PC-9 (cell line): ENCODE data around the gene MORN2. TPM values are rescaled to one million over a fixed set of nuclear protein-coding genes. Genes with fewer than 3 reads are reported as not detected.

Experiments used
- BruUV-seq: library from RNA; stranded (reverse); fragments of 400-500 nt; replicated peaks from 2 replicates; lab custom pipeline; 2021; lab: Mats Ljungman, UMichigan
- CTCF ChIA-PET: fragments of 300-600 bp; sonication (Branson Sonifier 250); formaldehyde crosslinking; loops from one replicate; lab custom pipeline; 2022; ENCODE audit warnings: antibody characterized with exemption; lab: Charles Lee
- POLR2A ChIA-PET: fragments of 300-600 bp; sonication (Branson Sonifier 250); formaldehyde crosslinking; loops from one replicate; lab custom pipeline; 2022; ENCODE audit warnings: antibody characterized with exemption; ENCODE audit not compliant: unreplicated experiment; lab: Charles Lee
- DNase-seq, 2 experiments: peaks; one replicate each; pipeline versions ENCODE4 v3.0.0 to v3.0.0-alpha.2; 2015 to 2022; ENCODE audit warnings: mixed read lengths in 1 of 2
- H2AFZ ChIP-seq: fragments of 200-600 bp; sonication (generic); 2 replicates; pipeline ENCODE4 v1.8.1; 2017; ENCODE audit warnings: antibody characterized with exemption
- H3F3A ChIP-seq: fragments of 200-600 bp; sonication (generic); 2 replicates; pipeline ENCODE4 v1.8.1; 2017; ENCODE audit warnings: antibody characterized with exemption, mild to moderate bottlenecking, low read depth; ENCODE audit not compliant: insufficient read depth
- H3K27ac ChIP-seq: fragments of 200-600 bp; sonication (generic); 2 replicates; pipeline ENCODE4 v1.6.1; 2016; ENCODE audit warnings: mixed run types
- H3K27me3 ChIP-seq: fragments of 200-600 bp; sonication (generic); 2 replicates; pipeline ENCODE4 v1.6.1; 2016; ENCODE audit warnings: low read depth, mixed run types; ENCODE audit not compliant: insufficient read depth
- H3K36me3 ChIP-seq: fragments of 200-600 bp; sonication (generic); 2 replicates; pipeline ENCODE4 v1.6.1; 2016; ENCODE audit warnings: low read depth, mixed run types
- H3K4me1 ChIP-seq: fragments of 200-600 bp; sonication (generic); replicated peaks from 2 replicates; pipeline ENCODE4 v1.6.1; 2016; ENCODE audit warnings: mixed run types; ENCODE audit not compliant: insufficient read depth
- H3K4me2 ChIP-seq: fragments of 200-600 bp; sonication (generic); 2 replicates; pipeline ENCODE4 v1.6.1; 2017; ENCODE audit warnings: mixed run types
- H3K4me3 ChIP-seq: fragments of 200-600 bp; sonication (generic); 2 replicates; pipeline ENCODE4 v1.6.1; 2016; ENCODE audit warnings: mixed run types
- H3K79me2 ChIP-seq: fragments of 200-600 bp; sonication (generic); 2 replicates; pipeline ENCODE4 v1.6.1; 2017; ENCODE audit warnings: low read depth, mixed run types
- H3K9me2 ChIP-seq: fragments of 200-600 bp; sonication (generic); 2 replicates; pipeline ENCODE4 v1.8.1; 2017; ENCODE audit warnings: mild to moderate bottlenecking; ENCODE audit not compliant: insufficient read depth
- H3K9me3 ChIP-seq: fragments of 200-600 bp; sonication (generic); 2 replicates; pipeline ENCODE4 v1.8.1; 2016; ENCODE audit warnings: low read depth; ENCODE audit not compliant: insufficient read depth
- H4K20me1 ChIP-seq: fragments of 200-600 bp; sonication (generic); 2 replicates; pipeline ENCODE4 v1.8.1; 2017; ENCODE audit not compliant: insufficient read depth
- EZH2 ChIP-seq: fragments of 200-600 bp; sonication (generic); IDR thresholded peaks from 2 replicates; pipeline ENCODE4 v1.8.0; 2017; ENCODE audit warnings: antibody characterized with exemption, low read depth
- intact Hi-C: fragments of 100-400 bp; cut with micrococcal nuclease; formaldehyde crosslinking; loops from one replicate; pipeline ENCODE4 v1.10.0; 2022; ENCODE audit not compliant: unreplicated experiment
- total RNA-seq: library from RNA; stranded (reverse); gene quantifications from 2 replicates; pipeline ENCODE4 v1.2.3, GENCODE V29; 2021
- TF ChIP-seq, protein P1 (sequence below): fragments of 200-600 bp; sonication (generic); conservative IDR thresholded peaks from 2 replicates; pipeline ENCODE4 v1.6.1; 2017; ENCODE audit warnings: mixed run types, antibody characterized with exemption, mild to moderate bottlenecking, moderate library complexity

The MORN2 gene
- total RNA-seq, 1 experiment from 2014 or later, result 22.9 TPM

DNA sequence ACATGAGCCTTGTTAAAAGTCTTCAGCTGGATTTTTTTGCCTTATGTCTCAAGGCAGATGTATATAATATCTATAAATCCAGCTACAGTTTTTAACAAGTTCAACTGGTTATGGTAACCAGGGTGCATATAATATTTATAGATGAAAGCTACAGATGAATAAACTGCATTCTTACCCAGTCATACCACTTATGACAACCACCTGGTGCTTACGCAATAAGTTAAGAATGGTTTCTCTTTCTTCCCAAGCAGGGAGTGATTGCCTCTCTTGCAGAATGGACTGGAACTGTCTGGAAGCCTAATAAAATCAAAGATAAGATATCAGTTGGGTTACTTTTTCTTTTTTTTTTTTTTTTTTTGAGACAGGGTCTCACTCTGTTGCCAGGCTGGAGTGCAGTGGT is 19.6 kb upstream of the MORN2 start:
- H3K9me2 ChIP-seq, result no peaks in the 10 kb centered on the region
- H3K27me3 ChIP-seq, result no peaks in the 10 kb centered on the region
- no peak overlapping the region for H2AFZ ChIP-seq
- H3F3A ChIP-seq, result no peaks in the 10 kb centered on the region
- no peak overlapping the region for H3K4me3 ChIP-seq
- no peaks in the 10 kb centered on the region for H3K9me3 ChIP-seq
- no peak overlapping the region for H3K4me2 ChIP-seq
- peak in 1 of 2 experiments; percentile 81 for DNase-seq
- no peaks in the 10 kb centered on the region for H3K4me1 ChIP-seq
- H3K36me3 ChIP-seq, result peaks cover 33% of the 10 kb centered on the region
- no peak overlapping the region for H3K27ac ChIP-seq
- no peak for TF ChIP-seq EZH2
- TF ChIP-seq, protein P1, sequence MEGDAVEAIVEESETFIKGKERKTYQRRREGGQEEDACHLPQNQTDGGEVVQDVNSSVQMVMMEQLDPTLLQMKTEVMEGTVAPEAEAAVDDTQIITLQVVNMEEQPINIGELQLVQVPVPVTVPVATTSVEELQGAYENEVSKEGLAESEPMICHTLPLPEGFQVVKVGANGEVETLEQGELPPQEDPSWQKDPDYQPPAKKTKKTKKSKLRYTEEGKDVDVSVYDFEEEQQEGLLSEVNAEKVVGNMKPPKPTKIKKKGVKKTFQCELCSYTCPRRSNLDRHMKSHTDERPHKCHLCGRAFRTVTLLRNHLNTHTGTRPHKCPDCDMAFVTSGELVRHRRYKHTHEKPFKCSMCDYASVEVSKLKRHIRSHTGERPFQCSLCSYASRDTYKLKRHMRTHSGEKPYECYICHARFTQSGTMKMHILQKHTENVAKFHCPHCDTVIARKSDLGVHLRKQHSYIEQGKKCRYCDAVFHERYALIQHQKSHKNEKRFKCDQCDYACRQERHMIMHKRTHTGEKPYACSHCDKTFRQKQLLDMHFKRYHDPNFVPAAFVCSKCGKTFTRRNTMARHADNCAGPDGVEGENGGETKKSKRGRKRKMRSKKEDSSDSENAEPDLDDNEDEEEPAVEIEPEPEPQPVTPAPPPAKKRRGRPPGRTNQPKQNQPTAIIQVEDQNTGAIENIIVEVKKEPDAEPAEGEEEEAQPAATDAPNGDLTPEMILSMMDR, result no peak
- intact Hi-C loops, result no loop called here
- ChIA-PET CTCF (no interaction called here), POLR2A (no interaction called here)
- H3K79me2 ChIP-seq, result no peaks in the 10 kb centered on the region
- no TSS peak for BruUV-seq
- no peaks in the 10 kb centered on the region for H4K20me1 ChIP-seq

DNA sequence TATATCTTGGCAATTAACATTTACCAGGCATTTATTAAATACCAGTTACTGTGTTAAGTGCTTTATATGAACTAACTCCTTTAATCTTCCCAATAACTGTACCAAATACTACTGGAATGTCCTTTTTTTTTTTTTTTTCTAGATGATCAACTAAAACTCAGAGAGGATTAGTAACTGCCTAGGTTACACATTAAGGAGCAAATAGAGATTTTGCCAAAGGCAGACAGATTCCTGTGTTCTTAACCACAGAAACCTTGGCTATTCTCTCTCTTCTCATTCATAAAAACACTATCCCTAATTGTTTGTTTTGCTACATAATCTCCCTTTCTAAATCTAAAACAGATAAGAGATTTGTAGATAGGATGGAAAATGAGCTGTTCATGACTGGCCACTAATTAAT is 13.3 kb upstream of the MORN2 start:
- Histone ChIP-seq H3K36me3 (peaks cover 25% of the 10 kb centered on the region), H3K4me1 (peaks cover 15% of the 10 kb centered on the region), H3F3A (peaks cover 12% of the 10 kb centered on the region; the same call in 1 of the 2 replicates), H3K4me2 (no peak overlapping the region), H3K9me3 (no peaks in the 10 kb centered on the region), H3K79me2 (peaks cover 5% of the 10 kb centered on the region; the same call in 1 of the 2 replicates), H3K27ac (no peak overlapping the region), H2AFZ (no peak overlapping the region), H3K27me3 (no peaks in the 10 kb centered on the region), H4K20me1 (0 out of 2 replicates have a peak, but pooled peaks cover under 1% of the 10 kb centered on the region), H3K9me2 (no peaks in the 10 kb centered on the region), H3K4me3 (no peak overlapping the region)
- no peak for TF ChIP-seq EZH2
- TF ChIP-seq, protein P1, result no peak
- no peak for DNase-seq
- intact Hi-C loops, result no loop called here
- ChIA-PET CTCF (no interaction called here), POLR2A (no interaction called here)
- no TSS peak for BruUV-seq

GRCh38 chr2:38863061-38863695 is 12.6 kb upstream of the MORN2 start:
- intact Hi-C loops, result no loop called here
- H3K4me2 ChIP-seq, result no peak overlapping the region
- ChIA-PET POLR2A (no interaction called here), CTCF (no interaction called here)
- no peaks in the 10 kb centered on the region for H3K9me3 ChIP-seq
- H3K4me3 ChIP-seq, result no peak overlapping the region
- H3K9me2 ChIP-seq, result no peaks in the 10 kb centered on the region
- H3K27ac ChIP-seq, result no peak overlapping the region
- H3K79me2 ChIP-seq, result peaks cover 5% of the 10 kb centered on the region; the same call in 1 of the 2 replicates
- H3F3A ChIP-seq, result peaks cover 17% of the 10 kb centered on the region; the same call in 1 of the 2 replicates
- no peaks in the 10 kb centered on the region for H3K27me3 ChIP-seq
- DNase-seq, result no peak
- H3K36me3 ChIP-seq, result peaks cover 28% of the 10 kb centered on the region
- no TSS peak for BruUV-seq
- H2AFZ ChIP-seq, result no peak overlapping the region
- TF ChIP-seq, protein P1, result no peak
- no peak for TF ChIP-seq EZH2
- peaks cover 22% of the 10 kb centered on the region for H3K4me1 ChIP-seq
- 0 out of 2 replicates have a peak, but pooled peaks cover 4% of the 10 kb centered on the region for H4K20me1 ChIP-seq
